Stimulated activated CD4-positive, alpha-beta T cell treated with anti-CD3 and anti-CD28 coated beads, TNF-alpha, amount 100 ng/mL, for 48 hours (primary cell): ENCODE measurements around the gene GNB2.
"Not testable (repeated sequence)": the region's sequence is repeated elsewhere in the genome, so short reads cannot be mapped to it uniquely, and the experiment has no call there.

ENCODE experiments used
- DNase-seq, 3 donors: peaks; one replicate each; pipeline ENCODE4 v3.0.0-alpha.2; 2020; ENCODE audit warnings: low read depth in 3 of 3

The GNB2 gene

GRCh38 chr7:100662194-100662776 lies 11.3 kb upstream of the GNB2 start:
- DNase-seq, result not testable (repeated sequence)

- DNase-seq, result no peak
These were observed 8.3 kb upstream of the GNB2 start for GRCh38 chr7:100665168-100665726.

- DNase-seq, result no peak
These were observed 6.0 kb upstream of the GNB2 start for GRCh38 chr7:100667331-100668068.

GRCh38 chr7:100668069-100668449 lies 5.5 kb upstream of the GNB2 start:
- DNase-seq, result no peak

- DNase-seq, result not testable (repeated sequence)
These were observed 4.4 kb upstream of the GNB2 start for GRCh38 chr7:100669106-100669505.

GRCh38 chr7:100670074-100670473 lies 3.5 kb upstream of the GNB2 start:
- DNase-seq, result no peak

GRCh38 chr7:100671353-100672327 lies 1.9 kb upstream of the GNB2 start:
- no peak for DNase-seq

- no peak for DNase-seq
These were observed 436 bp downstream of the GNB2 start for GRCh38 chr7:100673942-100674410.

GRCh38 chr7:100674411-100675104 lies 1.0 kb downstream of the GNB2 start:
- DNase-seq, result no peak

- no peak for DNase-seq
These were observed 1.5 kb downstream of the GNB2 start for GRCh38 chr7:100675105-100675451.

GRCh38 chr7:100675581-100676350 lies 2.2 kb downstream of the GNB2 start:
- DNase-seq, result peak; percentile 43 to 66 (median 61)

GRCh38 chr7:100676501-100677306 lies 3.2 kb downstream of the GNB2 start:
- no peak for DNase-seq

GRCh38 chr7:100677308-100678267 lies 4.0 kb downstream of the GNB2 start:
- DNase-seq, result no peak

- no peak for DNase-seq
These were observed 4.9 kb downstream of the GNB2 start for GRCh38 chr7:100678291-100678984.

- no peak for DNase-seq
These were observed 5.8 kb downstream of the GNB2 start for GRCh38 chr7:100679129-100679926.

- no peak for DNase-seq
These were observed 6.5 kb downstream of the GNB2 start for GRCh38 chr7:100679927-100680575.
